Measurements from ENCODE around the gene FBLIM1.
"Not testable (repeated sequence)": the region's sequence is repeated elsewhere in the genome, so short reads cannot be mapped to it uniquely, and the experiment has no call there.

The FBLIM1 gene

DNA sequence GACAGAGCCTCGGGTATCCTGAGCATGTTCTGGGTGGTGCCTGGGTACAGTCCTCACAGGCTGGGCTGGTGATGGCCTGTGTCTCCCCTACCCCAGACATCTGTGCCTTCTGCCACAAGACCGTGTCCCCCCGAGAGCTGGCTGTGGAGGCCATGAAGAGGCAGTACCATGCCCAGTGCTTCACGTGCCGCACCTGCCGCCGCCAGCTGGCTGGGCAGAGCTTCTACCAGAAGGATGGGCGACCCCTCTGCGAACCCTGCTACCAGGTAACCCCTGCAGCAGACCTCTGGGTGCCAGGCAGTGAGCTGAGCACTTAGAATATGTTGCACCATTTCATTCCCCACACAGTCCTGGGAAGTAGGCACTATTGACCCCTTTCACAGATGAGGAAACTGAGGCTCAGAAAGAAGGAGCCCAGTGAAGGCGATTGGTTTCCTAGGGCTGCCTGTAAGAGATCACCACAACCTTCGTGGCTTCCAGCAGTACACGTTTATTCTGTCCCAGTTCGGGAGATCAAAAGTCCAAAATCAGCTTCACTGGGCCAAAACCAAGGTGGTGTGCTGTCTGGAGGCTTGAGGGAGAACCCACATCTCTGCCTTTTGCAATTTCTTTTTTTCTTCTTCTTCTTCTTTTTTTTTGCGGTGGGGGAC lies 11.8 kb downstream of the FBLIM1 start:
- no peak for DNase-seq

DNA sequence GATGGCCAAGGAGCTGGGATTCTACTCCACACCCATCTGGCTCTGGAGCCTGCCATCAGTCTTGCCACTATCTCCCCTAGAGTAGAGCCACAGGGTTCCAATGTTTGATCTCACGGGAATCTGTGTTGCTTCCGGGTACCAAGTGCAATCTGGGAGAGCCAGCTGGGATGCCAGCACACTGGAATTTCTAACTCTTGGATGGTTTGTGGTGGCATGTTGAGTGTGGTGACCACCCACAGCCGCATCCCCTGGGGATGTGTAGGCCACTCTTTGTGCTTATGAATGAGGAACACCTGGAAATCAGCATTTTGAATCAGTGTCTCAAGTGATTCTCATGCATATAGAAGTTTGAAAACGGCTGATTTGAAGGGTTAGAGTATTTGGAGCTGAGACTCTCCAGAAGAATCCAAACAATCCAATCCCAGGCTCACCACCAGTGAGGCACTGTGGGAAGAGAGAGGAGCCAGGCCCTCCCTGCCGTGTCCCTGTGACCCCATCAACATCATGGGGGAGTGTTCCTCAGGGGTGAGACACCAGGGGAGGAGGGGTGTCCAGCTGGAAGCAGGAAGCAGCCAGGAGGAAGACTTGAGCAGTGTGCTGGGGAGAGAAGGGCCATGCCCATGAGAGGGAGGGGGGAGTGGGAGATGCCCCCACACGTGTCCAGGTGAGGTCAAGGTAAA lies 13.4 kb downstream of the FBLIM1 start:
- no peak for DNase-seq

- DNase-seq = no peak
Observed at GRCh38 chr1:15775706-15776105, 17.1 kb downstream of the FBLIM1 start.

DNA sequence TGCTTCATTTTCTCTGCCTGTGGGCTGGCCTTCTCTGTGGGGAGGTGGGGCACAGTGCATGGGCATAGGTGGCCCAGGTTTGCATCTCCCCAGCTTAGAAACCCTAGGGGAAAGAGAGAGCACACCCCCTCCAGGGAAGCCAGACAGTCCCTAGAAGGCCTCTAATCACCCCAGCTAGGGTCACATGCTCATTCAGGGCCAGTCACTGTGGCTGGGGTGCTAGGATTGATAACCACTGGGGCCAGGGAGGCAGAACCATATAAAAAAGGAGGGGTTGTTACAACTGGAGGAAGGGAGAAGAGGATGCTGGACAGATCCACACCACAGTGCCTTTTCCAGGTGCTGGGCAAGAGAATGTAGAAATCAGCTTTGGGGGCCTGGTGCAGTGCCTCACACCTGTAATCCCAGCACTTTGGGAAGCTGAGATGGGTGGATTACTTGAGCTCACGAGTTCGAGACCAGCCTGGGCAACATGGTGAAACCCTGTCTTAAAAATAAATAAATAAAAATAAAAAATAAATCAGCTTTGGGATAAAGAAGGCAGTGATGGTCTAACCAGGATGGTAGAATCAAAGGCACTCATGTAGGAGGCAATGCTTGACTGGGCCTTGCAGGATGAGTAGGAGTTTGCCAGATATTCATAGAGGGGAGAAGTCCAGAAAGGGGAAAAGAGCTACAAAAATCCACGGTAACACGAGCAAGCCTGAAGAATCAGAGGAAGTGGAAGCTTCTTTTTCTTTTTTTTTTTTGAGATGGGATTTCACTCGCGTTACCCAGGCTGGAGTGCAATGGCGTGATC lies 19.5 kb downstream of the FBLIM1 start:
- no peak for DNase-seq

- DNase-seq = no peak
Observed at GRCh38 chr1:15785683-15786082, 27.1 kb downstream of the FBLIM1 start.

GRCh38 chr1:15786581-15786980 lies 28.0 kb downstream of the FBLIM1 start:
- DNase-seq = no peak

DNA sequence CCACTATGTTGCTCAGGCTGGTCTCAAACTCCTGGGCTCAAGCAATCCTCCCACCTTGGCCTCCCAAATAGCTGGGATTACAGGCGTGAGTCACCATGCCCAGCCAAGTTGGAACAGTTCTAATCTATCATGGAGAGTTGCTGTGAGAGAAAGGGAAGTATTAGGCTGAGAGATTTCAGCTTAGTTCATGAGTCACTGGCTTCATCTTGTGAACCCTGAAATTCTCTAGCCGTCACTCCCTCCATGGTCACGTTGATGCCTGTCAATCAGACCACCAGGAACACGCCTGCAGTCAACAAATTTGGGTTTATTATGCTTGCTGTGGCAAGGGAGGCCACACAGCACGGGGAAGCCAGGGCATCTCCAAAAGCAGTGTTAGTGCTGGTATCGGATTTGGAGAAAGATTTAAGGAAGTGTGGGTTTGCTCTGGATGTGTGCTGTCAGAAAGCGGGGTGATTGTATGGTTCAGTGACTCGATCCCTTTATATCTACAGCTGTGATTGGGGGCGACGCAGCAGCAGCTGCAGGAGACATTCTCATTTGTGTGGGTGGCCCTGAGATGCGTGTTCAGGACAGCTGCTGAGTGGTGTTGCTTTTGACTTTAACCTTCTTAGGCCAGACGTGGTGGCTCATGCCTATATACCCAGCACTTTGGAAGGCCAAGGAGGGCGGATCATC lies 30.2 kb downstream of the FBLIM1 start:
- no peak for DNase-seq

DNA sequence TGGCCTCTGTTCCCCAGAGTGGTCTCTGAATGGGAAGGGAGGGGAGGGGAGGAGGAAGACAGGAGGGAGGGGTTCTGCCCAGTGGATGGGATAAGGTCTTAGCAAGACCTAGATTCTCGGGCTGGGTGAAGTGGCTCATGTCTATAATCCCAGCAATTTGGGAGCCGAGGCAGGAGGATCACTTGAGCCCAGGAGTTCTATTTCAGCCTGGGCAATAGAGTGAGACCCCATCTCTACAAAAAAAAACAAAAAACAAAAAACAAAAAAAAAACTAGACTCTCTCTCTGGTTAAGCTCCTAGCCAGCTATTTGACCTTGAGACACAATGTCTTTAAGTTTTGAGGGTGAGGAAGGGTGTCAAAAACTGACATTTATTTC lies 37.5 kb downstream of the FBLIM1 start:
- DNase-seq = no peak

GRCh38 chr1:15797614-15798390 lies 39.2 kb downstream of the FBLIM1 start:
- DNase-seq = no peak

- no peak for DNase-seq
Observed at GRCh38 chr1:15799004-15799867, 40.6 kb downstream of the FBLIM1 start.

GRCh38 chr1:15799928-15800835 lies 41.6 kb downstream of the FBLIM1 start:
- no peak for DNase-seq

GRCh38 chr1:15802234-15802965 lies 43.8 kb downstream of the FBLIM1 start:
- DNase-seq = no peak

DNA sequence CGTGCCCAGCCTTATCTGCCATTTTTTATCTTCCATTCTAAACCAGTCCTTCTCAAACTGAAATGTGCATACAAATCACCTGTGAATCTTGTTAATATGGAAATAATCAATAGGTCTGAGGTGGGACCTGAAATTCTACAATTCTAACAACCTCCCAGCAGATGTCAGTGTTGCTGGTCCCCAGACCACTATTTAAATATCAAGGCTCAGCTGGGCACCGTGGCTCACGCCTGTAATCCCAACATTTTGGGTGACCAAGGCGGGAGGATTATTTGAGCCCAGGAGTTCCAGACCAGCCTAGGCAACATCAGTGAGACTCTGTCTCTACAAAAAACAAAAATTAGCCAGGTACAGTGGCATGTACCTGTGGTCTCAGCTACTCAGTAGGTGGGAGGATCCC lies 44.8 kb downstream of the FBLIM1 start:
- no peak for DNase-seq

- no peak for DNase-seq
Observed at GRCh38 chr1:15804060-15804459, 45.5 kb downstream of the FBLIM1 start.

GRCh38 chr1:15807121-15807520 lies 48.5 kb downstream of the FBLIM1 start:
- no peak for DNase-seq

DNA sequence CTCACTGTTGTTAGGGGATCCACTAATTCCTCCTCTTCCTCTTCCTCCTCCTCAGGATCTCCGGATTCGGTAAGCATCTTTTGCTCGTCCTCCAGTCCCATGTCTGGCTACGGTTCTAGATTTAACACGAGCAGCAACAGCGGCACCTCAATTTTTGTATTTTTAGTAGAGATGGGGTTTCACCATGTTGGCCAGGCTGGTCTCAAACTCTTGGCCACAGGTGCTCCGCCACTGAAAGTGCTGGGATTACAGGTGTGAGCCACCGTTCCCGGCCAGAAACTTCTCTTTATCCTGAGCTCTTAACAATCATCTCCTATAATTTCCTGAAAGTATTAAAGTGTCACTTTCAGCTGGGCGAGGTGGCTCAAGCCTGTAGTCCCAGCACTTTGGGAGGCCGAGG lies 49.0 kb downstream of the FBLIM1 start, which contains the start of gene UQCRHL:
Gene UQCRHL, minus strand, starts transcription at position 101 of the 400 bp plus-strand sequence. Its CDS starts 0 bp downstream, at position 101.
- not testable (repeated sequence) for DNase-seq

GRCh38 chr1:15808955-15809354 lies 50.4 kb downstream of the FBLIM1 start:
- DNase-seq = no peak

- DNase-seq = no peak
Observed at GRCh38 chr1:15810073-15810472, 51.5 kb downstream of the FBLIM1 start.

DNA sequence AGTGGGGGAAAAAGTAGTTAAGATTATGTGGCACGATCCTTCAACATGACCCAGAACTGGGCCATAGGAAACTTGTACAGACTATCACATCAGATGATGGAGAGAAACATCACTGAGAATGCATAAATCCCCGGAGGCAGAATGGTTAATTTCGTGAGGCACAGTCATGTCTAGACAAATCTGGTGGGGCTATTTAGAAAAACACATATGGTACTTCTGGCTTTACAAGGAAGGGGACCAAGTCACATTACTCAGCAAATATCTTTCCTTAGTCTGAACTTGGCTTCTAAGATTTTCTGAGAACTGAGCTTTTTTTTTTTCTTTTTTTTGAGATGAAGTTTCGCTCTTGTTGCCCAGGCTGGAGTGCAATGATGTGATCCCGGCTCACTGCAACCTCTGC lies 58.1 kb downstream of the FBLIM1 start:
- no peak for DNase-seq

DNA sequence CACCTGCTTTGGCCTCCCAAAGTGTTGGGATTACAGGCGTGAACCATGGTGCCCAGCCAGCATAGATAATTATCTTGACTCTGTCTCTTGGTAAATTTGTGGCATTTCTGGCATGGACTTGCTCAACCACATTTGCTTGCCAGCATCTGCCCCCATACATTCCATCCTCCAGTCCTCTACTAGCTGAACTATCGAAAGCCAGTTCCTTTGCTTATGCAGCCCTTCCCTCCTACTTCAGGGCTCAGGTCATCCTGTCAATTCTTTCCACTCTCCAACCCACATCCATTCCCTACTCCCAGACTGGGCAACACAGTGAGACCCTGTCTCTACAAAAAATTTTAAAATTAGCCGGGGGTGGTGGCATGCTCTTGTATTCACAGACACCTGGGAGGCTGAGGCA lies 61.9 kb downstream of the FBLIM1 start:
- no peak for DNase-seq

All from effector CD4-positive, alpha-beta T cell (primary cell).